GM12891 (cell line): ENCODE data around the gene PRKCSH.
A peak's percentile ranks its signal among the peaks of the same experiment; 100 is the strongest.
"Not testable (repeated sequence)": the region's sequence is repeated elsewhere in the genome, so short reads cannot be mapped to it uniquely, and the experiment has no call there.

Source experiments
- DNase-seq: peaks from one replicate; pipeline ENCODE4 v3.0.0; 2011; ENCODE audit warnings: low spot score; ENCODE audit not compliant: insufficient read length
- FAIRE-seq: peaks from 2 replicates; lab custom pipeline; 2011; peaks lifted over from hg19 to GRCh38; lab: Jason Lieb, UNC
- PAX5 ChIP-seq: IDR thresholded peaks from 2 replicates; pipeline ENCODE4 v1.6.1; 2011; ENCODE audit warnings: low read length, moderate library complexity, mild to moderate bottlenecking; ENCODE audit not compliant: insufficient read depth, severe bottlenecking
- POLR2A ChIP-seq: IDR thresholded peaks from 2 replicates; pipeline ENCODE4 v1.6.1; 2011; ENCODE audit warnings: low read depth, low read length, control low read depth
- POLR2AphosphoS5 ChIP-seq: IDR thresholded peaks from 2 replicates; pipeline ENCODE4 v1.6.1; 2011; ENCODE audit warnings: low read depth, low read length, control low read depth
- POU2F2 ChIP-seq: IDR thresholded peaks from 2 replicates; pipeline ENCODE4 v1.6.1; 2011; ENCODE audit warnings: low read depth, mild to moderate bottlenecking, control low read depth, low read length, moderate library complexity
- SPI1 ChIP-seq: IDR thresholded peaks from 2 replicates; pipeline ENCODE4 v1.6.1; 2011; ENCODE audit warnings: low read depth, low read length, control low read depth
- TAF1 ChIP-seq: IDR thresholded peaks from 2 replicates; pipeline ENCODE4 v1.6.1; 2011; ENCODE audit warnings: low read depth, low read length, control low read depth

The PRKCSH gene

DNA sequence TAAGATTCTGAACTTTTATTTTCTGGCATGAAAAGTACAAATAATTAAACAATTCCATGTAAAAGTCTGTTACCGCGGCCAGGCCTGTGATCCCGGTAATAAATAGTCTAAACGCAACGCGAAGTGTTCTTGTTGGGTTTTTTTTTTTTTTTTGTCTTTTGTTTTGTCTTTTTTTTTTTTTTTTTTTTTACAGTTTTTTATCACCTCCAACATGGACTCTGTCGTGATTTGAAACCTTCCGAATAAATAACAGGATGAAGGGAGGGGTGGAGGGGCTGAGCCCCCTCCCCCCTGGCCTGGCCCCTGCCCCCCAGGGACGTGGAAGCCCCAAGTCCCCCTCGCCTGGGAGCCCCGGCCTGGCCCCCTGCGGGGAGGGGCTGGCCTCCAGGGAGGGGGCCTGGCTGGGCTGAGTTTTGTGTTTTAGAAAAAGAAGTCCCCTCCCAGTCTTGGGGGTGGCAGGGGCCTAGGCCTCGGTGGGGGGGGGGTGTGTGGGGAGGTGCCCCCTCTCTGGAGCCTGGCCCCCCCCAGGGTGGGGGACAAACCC lies 16.0 kb downstream of the PRKCSH start:
- no peak for DNase-seq

GRCh38 chr19:11451871-11452619 lies 16.6 kb downstream of the PRKCSH start:
- DNase-seq (no peak), FAIRE-seq (no peak)
- peak; percentile 79 for TF ChIP-seq SPI1
- no peak for TF ChIP-seq PAX5

More for the DNA sequence above, 16.0 kb downstream of the PRKCSH start:
- TF ChIP-seq SPI1 (no peak), POLR2AphosphoS5 (no peak), POLR2A (no peak), TAF1 (no peak), POU2F2 (no peak), PAX5 (no peak)
- FAIRE-seq = no peak

DNA sequence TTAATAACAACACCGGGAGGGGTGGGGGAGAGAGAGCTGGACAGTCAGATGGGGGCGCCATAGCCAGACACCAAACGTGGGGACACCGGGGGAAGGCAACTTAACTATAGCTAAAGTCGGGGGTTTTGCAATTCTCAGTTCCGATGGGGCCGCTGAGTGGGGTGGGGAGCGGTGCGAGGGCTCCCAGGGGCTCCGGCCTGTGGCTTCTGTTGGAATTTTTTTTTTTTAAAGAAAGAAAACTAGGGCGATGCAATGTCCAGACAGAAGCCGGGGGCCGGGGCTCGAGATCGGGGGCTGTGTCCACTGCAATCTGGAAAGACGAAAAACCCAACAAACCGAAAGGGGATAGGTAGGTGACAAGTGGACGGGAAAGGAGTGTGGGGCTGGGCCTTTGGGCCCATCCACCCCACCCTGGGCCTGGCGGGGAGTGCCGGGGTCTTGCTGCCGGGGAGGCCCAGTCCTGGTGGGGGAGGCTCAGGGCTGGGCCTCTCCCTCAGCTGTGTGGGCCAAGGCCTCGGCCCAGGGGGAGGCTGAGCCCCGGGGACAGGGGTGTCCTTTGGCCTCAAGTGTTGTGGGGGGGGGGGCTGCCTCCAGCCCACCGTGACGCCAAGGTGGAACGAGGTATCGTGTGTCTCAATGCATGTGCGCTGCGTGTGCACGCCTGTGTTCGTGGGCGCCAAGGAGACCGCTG lies 17.3 kb downstream of the PRKCSH start:
- FAIRE-seq (no peak), DNase-seq (no peak)
- TF ChIP-seq SPI1 (no peak), PAX5 (no peak), POLR2A (no peak), POU2F2 (no peak), POLR2AphosphoS5 (no peak), TAF1 (no peak)

GRCh38 chr19:11453468-11454341 lies 18.3 kb downstream of the PRKCSH start:
- TF ChIP-seq TAF1 = no peak
- no peak for TF ChIP-seq POLR2AphosphoS5
- DNase-seq (no peak), FAIRE-seq (peak; percentile 61)

- not testable (repeated sequence) for FAIRE-seq, DNase-seq
Observed at GRCh38 chr19:11455233-11455554, 19.8 kb downstream of the PRKCSH start.

DNA sequence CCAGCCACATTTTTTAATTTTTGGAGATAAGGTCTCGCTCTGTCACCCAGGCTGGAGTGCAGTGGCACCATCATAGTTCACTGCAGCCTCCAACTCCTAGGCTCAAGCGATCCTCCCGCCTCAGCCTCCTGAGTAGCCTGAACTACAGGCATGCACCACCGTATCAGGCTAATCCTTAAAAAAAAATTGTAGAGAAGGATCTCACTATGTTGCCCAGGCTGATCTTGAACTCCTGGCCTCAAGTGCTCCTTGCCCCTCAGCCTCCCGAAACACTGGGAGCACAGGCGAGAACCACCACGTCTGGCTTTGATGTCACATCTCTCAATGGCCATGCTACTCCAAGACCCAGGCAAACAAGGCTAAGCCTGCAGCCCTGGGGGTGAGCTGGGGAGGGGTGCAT lies 21.2 kb downstream of the PRKCSH start:
- no peak for TF ChIP-seq POLR2AphosphoS5
- no peak for TF ChIP-seq POU2F2
- no peak for TF ChIP-seq POLR2A
- TF ChIP-seq SPI1 = no peak
- TF ChIP-seq PAX5 = no peak
- TF ChIP-seq TAF1 = no peak
- no peak for FAIRE-seq
- DNase-seq = no peak

GRCh38 chr19:11457115-11457514 lies 21.7 kb downstream of the PRKCSH start:
- DNase-seq (no peak), FAIRE-seq (no peak)
- TF ChIP-seq POLR2A = no peak
- no peak for TF ChIP-seq POU2F2
- TF ChIP-seq SPI1 = no peak
- no peak for TF ChIP-seq TAF1
- no peak for TF ChIP-seq PAX5
- no peak for TF ChIP-seq POLR2AphosphoS5

DNA sequence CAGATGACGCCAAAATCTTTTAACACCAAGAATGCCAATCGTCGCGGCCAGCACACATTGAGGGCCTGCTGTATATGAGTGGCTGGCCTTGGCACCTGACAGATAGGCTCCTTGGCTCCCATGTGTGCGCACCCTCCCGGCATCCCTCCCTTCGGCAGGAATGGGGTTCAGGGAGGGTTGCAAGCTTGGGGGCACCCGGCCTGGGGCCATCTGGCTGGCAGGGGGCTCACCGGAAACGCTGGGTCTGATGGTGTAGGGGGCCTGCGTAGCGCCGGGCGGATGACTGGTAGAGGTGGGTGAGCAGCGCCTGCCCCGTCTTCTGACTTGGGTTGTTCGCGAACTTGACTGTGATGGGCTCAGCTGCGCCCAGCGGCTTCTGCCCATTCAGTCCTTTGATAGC lies 22.4 kb downstream of the PRKCSH start:
- FAIRE-seq (no peak), DNase-seq (no peak)
- TF ChIP-seq SPI1 (no peak), POLR2AphosphoS5 (no peak), POU2F2 (no peak), POLR2A (no peak), TAF1 (no peak), PAX5 (no peak)

DNA sequence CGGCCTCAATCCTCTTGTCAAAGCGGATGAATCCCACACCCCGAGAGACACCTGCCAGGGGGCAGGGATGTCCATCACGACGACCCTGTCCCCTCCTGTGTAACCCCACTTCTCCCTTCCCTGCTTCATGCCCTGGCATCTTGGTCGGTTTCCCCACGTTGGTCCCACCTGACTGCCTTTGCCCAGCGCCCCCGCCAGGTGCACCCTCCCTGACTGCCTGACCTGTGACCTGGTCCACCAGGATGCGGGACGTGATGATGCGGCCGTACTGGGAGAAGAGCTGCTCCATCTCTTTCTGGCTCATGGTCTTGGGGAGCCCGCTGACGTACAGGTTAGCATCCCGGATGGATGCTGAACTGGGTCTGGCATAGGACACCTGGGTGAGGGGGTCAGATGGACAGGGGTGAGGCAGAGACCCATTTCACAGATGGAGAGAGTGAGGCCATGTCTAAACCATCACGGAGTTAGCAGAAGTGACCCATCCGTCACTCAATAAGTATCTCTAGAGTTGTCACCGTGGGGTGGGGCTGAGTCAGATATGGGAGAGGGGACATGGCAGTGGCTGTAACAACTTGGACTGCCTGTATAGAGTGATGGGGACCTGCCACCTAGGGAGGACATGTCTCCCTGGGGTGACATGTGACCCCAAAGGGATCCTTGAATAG lies 22.9 kb downstream of the PRKCSH start:
- peak; percentile 11 for DNase-seq
- FAIRE-seq = no peak
- TF ChIP-seq PAX5 = no peak

- not testable (repeated sequence) for DNase-seq, FAIRE-seq
Observed at GRCh38 chr19:11458912-11459311, 23.5 kb downstream of the PRKCSH start.
